ENCODE results near the gene PTH2R. TPM values are rescaled to one million over a fixed set of nuclear protein-coding genes. Genes with fewer than 3 reads are reported as not detected.

The PTH2R gene
- total and polyA plus RNA-seq, 9 of the 15 experiments (the other 6 are each of a cell fraction or from before 2014, with no cell fraction given), result 2.7 to 8.8 (median 4.2) TPM

DNA sequence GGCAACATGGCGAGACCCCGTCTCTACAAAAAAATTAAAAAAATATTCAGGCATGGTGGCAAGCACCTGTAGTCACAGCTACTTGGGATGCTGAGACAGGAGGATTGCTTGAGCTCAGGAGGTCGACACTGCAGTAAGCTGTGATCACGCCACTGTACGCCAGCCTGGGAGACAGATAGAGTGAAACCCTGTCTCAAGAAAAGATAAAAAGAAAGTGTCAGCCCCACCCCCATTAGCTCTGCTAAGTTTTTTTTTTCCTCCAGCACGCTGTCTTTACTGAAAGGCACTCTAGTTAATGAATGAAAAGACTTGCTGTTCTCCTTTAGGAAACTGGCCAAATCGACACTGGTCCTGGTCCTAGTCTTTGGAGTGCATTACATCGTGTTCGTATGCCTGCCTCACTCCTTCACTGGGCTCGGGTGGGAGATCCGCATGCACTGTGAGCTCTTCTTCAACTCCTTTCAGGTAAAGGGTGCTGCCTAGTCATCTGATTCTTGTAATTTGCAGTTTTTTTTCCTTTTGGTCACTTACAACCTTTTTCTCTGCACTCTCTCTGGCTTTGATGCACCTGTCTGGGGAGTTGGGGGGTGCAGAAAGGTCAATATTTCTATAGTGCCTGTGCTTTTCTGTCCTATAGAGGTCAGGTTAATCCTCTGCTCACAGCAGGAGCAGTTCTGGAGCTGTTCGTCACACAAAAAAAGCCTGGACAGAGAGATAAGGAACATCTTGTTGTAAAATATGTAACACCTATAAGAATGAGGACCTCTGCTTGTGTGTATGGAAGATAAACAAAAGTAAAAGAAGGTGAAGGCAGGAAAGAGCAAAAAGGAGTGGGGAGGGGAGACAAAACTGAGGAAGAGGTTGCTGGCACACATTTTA lies 82.3 kb downstream of the PTH2R start (continued):
- no peak for TF ChIP-seq TCF7L2 (IDR thresholded peaks at IDR 0.05; ENCODE audit: low read depth, low read length)
- peak; percentile 50; the same call in 1 of the 2 replicates for TF ChIP-seq ADNP (tag; IDR thresholded peaks at IDR 0.05)
- no peak for TF ChIP-seq ASH1L (IDR thresholded peaks at IDR 0.05; ENCODE audit: borderline replicate concordance, low read depth, partially characterized antibody)
- peak in 1 of 2 experiments; percentile 58; a peak in 1 of 4 replicates for TF ChIP-seq ZMIZ1 (IDR thresholded peaks at IDR 0.05; ENCODE audit: low read depth in 2 of 2, low read length in 2 of 2)
- peak; percentile 90 for TF ChIP-seq NCOR1 (IDR thresholded peaks at IDR 0.05)
- TF ChIP-seq NKRF (IDR thresholded peaks at IDR 0.05; ENCODE audit: borderline replicate concordance), result no peak
- TF ChIP-seq ZNF764 (CRISPR knock-in tag; IDR thresholded peaks at IDR 0.05; ENCODE audit: low read depth), result no peak
- peak; percentile 3 for TF ChIP-seq MEIS2 (IDR thresholded peaks at IDR 0.05; ENCODE audit: partially characterized antibody)
- no peak for TF ChIP-seq ZNF263 (CRISPR knock-in tag; IDR thresholded peaks at IDR 0.05; ENCODE audit: borderline replicate concordance)
- TF ChIP-seq, protein P1, sequence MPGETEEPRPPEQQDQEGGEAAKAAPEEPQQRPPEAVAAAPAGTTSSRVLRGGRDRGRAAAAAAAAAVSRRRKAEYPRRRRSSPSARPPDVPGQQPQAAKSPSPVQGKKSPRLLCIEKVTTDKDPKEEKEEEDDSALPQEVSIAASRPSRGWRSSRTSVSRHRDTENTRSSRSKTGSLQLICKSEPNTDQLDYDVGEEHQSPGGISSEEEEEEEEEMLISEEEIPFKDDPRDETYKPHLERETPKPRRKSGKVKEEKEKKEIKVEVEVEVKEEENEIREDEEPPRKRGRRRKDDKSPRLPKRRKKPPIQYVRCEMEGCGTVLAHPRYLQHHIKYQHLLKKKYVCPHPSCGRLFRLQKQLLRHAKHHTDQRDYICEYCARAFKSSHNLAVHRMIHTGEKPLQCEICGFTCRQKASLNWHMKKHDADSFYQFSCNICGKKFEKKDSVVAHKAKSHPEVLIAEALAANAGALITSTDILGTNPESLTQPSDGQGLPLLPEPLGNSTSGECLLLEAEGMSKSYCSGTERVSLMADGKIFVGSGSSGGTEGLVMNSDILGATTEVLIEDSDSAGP (CRISPR knock-in tag; IDR thresholded peaks at IDR 0.05), result no peak
- TF ChIP-seq PHF20 (IDR thresholded peaks at IDR 0.05; ENCODE audit: partially characterized antibody), result no peak
- peak; percentile 95 for TF ChIP-seq ARID1B (IDR thresholded peaks at IDR 0.05)
- peak in 1 of 2 experiments; percentile 71; a peak in 1 of 4 replicates for TF ChIP-seq TBL1XR1 (IDR thresholded peaks at IDR 0.05; ENCODE audit: low read length in 2 of 2)
- TF ChIP-seq MAZ (CRISPR knock-in tag; conservative IDR thresholded peaks at IDR 0.05 in 1 of 2, IDR thresholded peaks at IDR 0.05 in 1 of 2), result peak in 1 of 2 experiments; percentile 52; a peak in 1 of 4 replicates
- TF ChIP-seq TEAD4 (IDR thresholded peaks at IDR 0.05; ENCODE audit: low read length), result peak; percentile 96
- TF ChIP-seq TEAD4 (CRISPR knock-in tag; IDR thresholded peaks at IDR 0.05; ENCODE audit: borderline replicate concordance), result no peak
- TF ChIP-seq, protein P2, sequence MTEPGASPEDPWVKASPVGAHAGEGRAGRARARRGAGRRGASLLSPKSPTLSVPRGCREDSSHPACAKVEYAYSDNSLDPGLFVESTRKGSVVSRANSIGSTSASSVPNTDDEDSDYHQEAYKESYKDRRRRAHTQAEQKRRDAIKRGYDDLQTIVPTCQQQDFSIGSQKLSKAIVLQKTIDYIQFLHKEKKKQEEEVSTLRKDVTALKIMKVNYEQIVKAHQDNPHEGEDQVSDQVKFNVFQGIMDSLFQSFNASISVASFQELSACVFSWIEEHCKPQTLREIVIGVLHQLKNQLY (CRISPR knock-in tag; conservative IDR thresholded peaks at IDR 0.05), result no peak
